Measurements from ENCODE around the gene SEC16A. TPM values are rescaled to one million over a fixed set of nuclear protein-coding genes. Genes with fewer than 3 reads are reported as not detected.

SEC16A gene
- total and polyA plus RNA-seq, 4 donors, result 21.7 to 96.1 (median 66.0) TPM

GRCh38 chr9:136488247-136489214 is 5.7 kb upstream of the SEC16A start:
- Histone ChIP-seq H3K9ac (ENCODE audit: low read depth in 1 of 2, low read length in 2 of 2) (peak overlapping the region in 1 of 2 donors; percentile 4), H3K4me1 (ENCODE audit: control insufficient read depth in 4 of 4, insufficient read depth in 4 of 4, low read length in 3 of 4) (peaks cover 12 to 52% (median 38%) of the 10 kb centered on the region in 4 donors)

GRCh38 chr9:136487672-136488071 is 4.8 kb upstream of the SEC16A start:
- Histone ChIP-seq H3K9ac (ENCODE audit: low read depth in 1 of 2, low read length in 2 of 2) (no peak overlapping the region), H3K36me3 (ENCODE audit: control insufficient read depth in 4 of 4, insufficient read depth in 3 of 4, low read depth in 1 of 4, low read length in 3 of 4) (no peaks in the 10 kb centered on the region), H3K27ac (ENCODE audit: low read depth in 1 of 2, low read length in 2 of 2) (no peak overlapping the region), H3K27me3 (ENCODE audit: control insufficient read depth in 4 of 4, insufficient read depth in 4 of 4, low read length in 3 of 4) (no peaks in the 10 kb centered on the region), H3K4me3 (ENCODE audit: low read depth in 1 of 3, low read length in 3 of 3) (no peak overlapping the region), H3K4me1 (ENCODE audit: control insufficient read depth in 4 of 4, insufficient read depth in 4 of 4, low read length in 3 of 4) (peaks cover 12 to 52% (median 36%) of the 10 kb centered on the region in 4 donors), H3K9me3 (ENCODE audit: control insufficient read depth in 4 of 4, low read length in 3 of 4) (no peaks in the 10 kb centered on the region)
- DNase-seq (ENCODE audit: low spot score), result no peak
- WGBS, result 94% methylated on average over 7 of the region's 7 CpGs
- TF ChIP-seq REST (IDR thresholded peaks at IDR 0.05) (no peak), RAD21 (IDR thresholded peaks at IDR 0.05) (no peak)

More at GRCh38 chr9:136488247-136489214, 5.7 kb upstream of the SEC16A start:
- Histone ChIP-seq H3K36me3 (ENCODE audit: control insufficient read depth in 4 of 4, insufficient read depth in 3 of 4, low read depth in 1 of 4, low read length in 3 of 4) (no peaks in the 10 kb centered on the region), H3K27me3 (ENCODE audit: control insufficient read depth in 4 of 4, insufficient read depth in 4 of 4, low read length in 3 of 4) (no peaks in the 10 kb centered on the region), H3K4me3 (ENCODE audit: low read depth in 1 of 3, low read length in 3 of 3) (no peak overlapping the region), H3K9me3 (ENCODE audit: control insufficient read depth in 4 of 4, low read length in 3 of 4) (no peaks in the 10 kb centered on the region), H3K27ac (ENCODE audit: low read depth in 1 of 2, low read length in 2 of 2) (peak overlapping the region; percentile 10 to 32)
- WGBS, result 16% methylated on average over 22 of the region's 22 CpGs
- peak; percentile 83 for DNase-seq (ENCODE audit: low spot score)
- TF ChIP-seq TAF1 (conservative IDR thresholded peaks at IDR 0.05) (no peak), SP1 (IDR thresholded peaks at IDR 0.05) (peak; percentile 8), HNF4A (conservative IDR thresholded peaks at IDR 0.05) (peak in 1 of 2 donors; percentile 6), MAX (IDR thresholded peaks at IDR 0.05) (no peak), RXRA (IDR thresholded peaks at IDR 0.05) (peak; percentile 17 to 43), CTCF (IDR thresholded peaks at IDR 0.05; ENCODE audit: low read depth, low read length, missing input control) (peak; percentile 96), RAD21 (IDR thresholded peaks at IDR 0.05) (peak; percentile 96 to 98)

Data from liver (tissue), 9 donors.